ENCODE results near the gene MPP2.
"Not testable (repeated sequence)": the region's sequence is repeated elsewhere in the genome, so short reads cannot be mapped to it uniquely, and the experiment has no call there.

The MPP2 gene

GRCh38 chr17:43900858-43901754 is 6.2 kb downstream of the MPP2 start:
- peak; percentile 47 for DNase-seq

- DNase-seq = peak; percentile 76
Measured at GRCh38 chr17:43900183-43900857, 7.0 kb downstream of the MPP2 start.

- peak; percentile 17 for DNase-seq
Measured at GRCh38 chr17:43898446-43898845, 8.9 kb downstream of the MPP2 start.

DNA sequence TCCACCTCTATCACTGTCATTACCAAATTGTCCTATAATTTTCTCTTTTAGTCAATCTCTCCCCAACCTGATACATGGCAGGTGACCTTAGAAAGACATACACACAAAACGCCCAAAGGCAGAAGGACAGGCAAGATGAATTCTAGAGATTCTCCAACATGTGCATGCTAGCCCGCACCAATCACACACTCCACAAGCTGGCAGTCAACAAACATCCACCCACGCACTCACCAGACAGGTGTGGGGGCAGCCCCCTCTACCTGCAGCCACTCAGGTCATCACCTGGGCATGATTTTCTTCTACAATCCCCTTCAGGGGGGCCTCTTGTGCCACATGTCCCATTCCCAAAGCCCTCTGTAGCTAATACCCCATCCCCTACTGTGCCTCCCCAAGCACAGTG is 9.5 kb downstream of the MPP2 start:
- no peak for DNase-seq

GRCh38 chr17:43894494-43894893 is 12.8 kb downstream of the MPP2 start:
- not testable (repeated sequence) for DNase-seq

DNA sequence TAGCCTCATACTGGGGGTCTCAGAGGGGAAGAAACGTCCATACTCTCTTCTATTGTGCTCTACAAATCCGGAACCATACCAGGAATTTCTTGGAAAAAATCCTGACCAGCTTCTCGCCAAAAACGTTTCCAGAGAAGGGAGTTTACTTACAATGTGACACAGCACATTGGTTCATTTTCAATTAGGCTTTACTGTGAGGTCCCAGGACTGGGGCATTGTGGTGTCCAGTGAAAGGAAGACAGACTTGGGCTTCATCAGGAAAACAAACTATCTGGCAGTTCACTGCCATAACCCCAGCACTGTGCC is 14.7 kb downstream of the MPP2 start:
- DNase-seq = no peak

DNA sequence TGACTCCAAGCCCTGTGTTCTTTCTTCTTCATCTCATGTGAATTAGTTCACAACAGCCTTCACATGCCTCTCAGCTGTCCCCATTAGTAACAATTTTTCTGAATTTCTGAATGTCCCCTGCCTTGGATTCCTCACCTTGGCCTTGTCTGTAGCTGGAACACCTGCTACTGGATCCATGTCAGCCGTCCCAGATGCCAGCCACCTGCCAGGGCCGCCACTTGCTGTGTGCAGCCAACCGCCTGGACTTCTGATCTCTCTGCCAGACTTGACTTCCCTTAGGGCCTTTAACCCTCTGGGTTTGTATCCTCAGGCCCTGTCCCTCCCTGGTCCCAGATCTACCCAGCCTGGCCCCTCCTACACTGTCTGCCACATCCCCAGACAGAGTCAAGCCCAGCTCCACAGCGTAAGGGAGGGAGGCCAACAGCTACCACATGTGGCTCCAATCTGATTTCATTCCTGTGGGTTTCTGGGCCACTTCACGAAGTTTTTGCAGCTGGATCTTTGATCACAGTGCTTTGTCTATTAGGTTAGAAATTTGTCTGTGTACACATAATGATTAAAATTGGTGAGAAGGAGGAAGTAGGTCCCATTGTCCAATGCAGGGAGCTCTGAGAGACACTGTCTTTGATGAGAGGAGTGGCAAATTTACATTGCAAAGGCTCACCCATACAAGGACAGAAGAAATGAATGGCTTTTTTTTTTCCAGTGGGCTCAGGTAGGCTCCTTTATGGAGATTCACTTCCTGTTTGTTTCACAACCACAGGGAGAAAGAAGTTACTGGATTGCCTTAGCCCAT is 15.3 kb downstream of the MPP2 start:
- no peak for DNase-seq

DNA sequence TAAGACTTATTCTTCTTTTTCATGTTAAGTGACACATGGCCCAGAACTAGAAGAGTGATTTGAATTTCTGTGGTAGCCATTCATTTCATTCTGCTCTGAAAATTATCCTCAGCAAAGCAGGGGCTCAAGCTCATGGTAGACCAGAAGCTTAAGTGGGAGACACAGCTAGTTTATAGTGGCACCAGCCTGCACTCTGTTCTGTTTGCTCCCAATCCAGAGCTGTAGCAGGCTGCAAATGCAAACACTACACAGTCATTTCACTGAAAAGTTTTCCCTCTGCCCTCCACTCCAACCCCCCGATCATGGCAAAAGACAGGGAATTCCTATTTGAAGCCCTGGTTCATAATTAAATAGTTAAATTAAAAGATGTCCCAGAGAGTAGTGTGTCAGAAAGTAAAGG is 17.1 kb downstream of the MPP2 start:
- DNase-seq = no peak

GRCh38 chr17:43888548-43888947 is 18.8 kb downstream of the MPP2 start:
- no peak for DNase-seq

DNA sequence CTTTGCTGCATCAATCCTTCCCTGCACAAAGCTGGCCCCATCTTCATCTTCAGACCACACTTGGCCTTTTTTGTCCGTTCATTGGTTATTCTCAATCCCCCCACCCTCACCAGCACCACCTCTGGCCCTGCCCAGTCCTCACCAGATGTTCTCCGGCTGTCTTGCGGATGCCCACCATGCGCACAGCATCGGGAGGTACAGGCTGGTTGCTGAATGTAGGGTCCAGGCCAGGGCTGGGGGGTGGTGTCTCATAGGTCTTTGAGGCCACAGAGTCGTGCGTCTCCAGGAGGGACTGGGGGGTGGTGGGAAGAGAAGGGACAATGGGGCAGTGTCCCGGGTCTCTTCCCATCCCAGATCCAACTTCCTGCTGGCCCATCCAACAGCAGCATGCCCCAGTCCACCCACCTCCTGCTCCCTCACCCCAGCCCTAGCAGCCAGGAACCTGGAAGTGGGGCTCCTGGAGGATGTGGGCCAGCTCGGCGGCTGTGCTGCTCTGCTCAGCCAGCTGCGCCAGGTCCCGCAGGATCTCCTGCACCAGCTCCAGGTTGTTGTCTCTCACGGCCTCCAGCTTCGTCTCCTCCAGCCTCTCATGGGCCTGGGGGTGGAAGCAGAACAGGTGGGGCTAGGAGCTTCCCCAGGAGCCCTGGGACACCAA is 24.4 kb downstream of the MPP2 start:
- DNase-seq = no peak

DNA sequence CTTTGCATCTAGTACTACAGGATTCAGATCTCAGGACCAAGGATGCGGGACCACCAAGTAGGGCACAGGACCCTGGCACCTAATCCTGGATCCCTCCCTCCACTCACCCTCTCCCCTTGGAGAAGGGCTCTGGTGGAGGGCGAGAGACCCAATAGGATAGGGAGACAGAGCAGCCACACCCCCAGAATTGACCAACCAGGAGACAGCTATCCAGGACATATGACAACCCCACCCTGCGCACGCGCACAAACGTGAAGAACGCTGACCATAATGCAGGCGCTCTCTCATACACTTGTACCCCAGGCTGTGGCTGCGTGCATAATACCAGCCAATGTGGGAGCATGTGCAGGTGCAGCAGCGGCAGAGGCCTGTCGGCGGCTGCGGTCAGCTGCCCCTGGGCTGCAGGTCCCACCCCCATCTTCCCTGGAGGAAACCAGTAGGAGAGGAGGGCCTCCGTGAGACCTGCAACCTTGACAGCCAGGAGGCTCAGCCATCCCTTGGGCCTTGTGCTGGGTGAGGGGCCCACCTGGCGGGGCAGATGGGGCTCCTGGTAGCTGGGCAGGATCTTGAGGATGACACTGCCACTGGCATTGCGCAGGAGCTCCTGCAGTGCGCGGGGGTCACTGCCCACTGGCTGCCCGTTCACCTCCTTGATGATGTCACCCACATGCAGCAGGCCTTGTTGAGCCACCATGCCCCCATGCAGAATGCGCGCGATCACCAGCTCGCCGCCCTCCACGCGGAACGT is 25.4 kb downstream of the MPP2 start:
- DNase-seq = no peak

- DNase-seq = no peak
Measured at GRCh38 chr17:43881181-43881580, 26.2 kb downstream of the MPP2 start.

- no peak for DNase-seq
Measured at GRCh38 chr17:43880420-43880991, 26.8 kb downstream of the MPP2 start.

- DNase-seq = no peak
Measured at GRCh38 chr17:43879723-43880419, 27.5 kb downstream of the MPP2 start.

GRCh38 chr17:43878260-43879175 is 28.8 kb downstream of the MPP2 start:
- peak; percentile 65 for DNase-seq

- no peak for DNase-seq
Measured at GRCh38 chr17:43877451-43878155, 29.7 kb downstream of the MPP2 start.

GRCh38 chr17:43877031-43877430 is 30.3 kb downstream of the MPP2 start:
- DNase-seq = no peak

- DNase-seq = no peak
Measured at GRCh38 chr17:43875476-43876147, 31.7 kb downstream of the MPP2 start.

DNA sequence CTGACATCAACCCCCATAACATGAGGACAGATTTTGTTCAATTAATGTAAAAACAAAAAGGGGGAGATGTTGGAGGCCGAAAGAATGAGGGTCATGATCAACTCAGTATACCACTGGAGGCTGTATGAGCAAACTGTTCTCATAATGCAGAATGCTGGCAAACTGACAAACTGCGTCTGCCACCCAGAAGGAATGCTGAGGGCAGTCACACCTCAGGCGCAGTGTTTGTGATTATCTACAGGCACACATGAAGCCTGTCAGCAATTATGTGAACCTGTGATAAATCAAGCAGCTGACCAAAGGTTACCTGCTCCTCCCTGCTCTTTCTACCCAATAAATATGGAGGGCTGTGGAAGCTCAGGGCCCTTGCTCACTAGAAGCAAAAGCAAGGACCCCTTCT is 33.0 kb downstream of the MPP2 start:
- no peak for DNase-seq
